Fibroblast of the aortic adventitia (primary cell): Measurements from ENCODE around the gene RCSD1. TPM values are rescaled to one million over a fixed set of nuclear protein-coding genes. Genes with fewer than 3 reads are reported as not detected.

Experiments
- DNase-seq: peaks from one replicate; pipeline ENCODE4 v3.0.0-alpha.2; 2010; ENCODE audit warnings: low read depth
- H3K4me3 ChIP-seq: 2 replicates; pipeline ENCODE4 v1.5.1; 2011; ENCODE audit warnings: low read depth, mild to moderate bottlenecking, control low read depth, low read length, moderate library complexity
- total RNA-seq: library from RNA; depleted of rRNA; stranded (reverse); fragments of >200 nt; gene quantifications from 2 replicates; pipeline ENCODE4 v1.2.3, GENCODE V29; 2012; ENCODE audit warnings: low replicate concordance
- TF ChIP-seq, protein P1 (sequence below): IDR thresholded peaks from 2 replicates; pipeline ENCODE4 v1.5.1; 2011; ENCODE audit warnings: mild to moderate bottlenecking, low read length, control low read depth, inconsistent platforms; ENCODE audit not compliant: insufficient read depth

Gene RCSD1
- total RNA-seq, 1 donor = not detected

GRCh38 chr1:167666416-167666815, 36.4 kb downstream of the RCSD1 start:
- peak; percentile 73 for DNase-seq
- TF ChIP-seq, protein P1, sequence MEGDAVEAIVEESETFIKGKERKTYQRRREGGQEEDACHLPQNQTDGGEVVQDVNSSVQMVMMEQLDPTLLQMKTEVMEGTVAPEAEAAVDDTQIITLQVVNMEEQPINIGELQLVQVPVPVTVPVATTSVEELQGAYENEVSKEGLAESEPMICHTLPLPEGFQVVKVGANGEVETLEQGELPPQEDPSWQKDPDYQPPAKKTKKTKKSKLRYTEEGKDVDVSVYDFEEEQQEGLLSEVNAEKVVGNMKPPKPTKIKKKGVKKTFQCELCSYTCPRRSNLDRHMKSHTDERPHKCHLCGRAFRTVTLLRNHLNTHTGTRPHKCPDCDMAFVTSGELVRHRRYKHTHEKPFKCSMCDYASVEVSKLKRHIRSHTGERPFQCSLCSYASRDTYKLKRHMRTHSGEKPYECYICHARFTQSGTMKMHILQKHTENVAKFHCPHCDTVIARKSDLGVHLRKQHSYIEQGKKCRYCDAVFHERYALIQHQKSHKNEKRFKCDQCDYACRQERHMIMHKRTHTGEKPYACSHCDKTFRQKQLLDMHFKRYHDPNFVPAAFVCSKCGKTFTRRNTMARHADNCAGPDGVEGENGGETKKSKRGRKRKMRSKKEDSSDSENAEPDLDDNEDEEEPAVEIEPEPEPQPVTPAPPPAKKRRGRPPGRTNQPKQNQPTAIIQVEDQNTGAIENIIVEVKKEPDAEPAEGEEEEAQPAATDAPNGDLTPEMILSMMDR = no peak
- H3K4me3 ChIP-seq = no peak overlapping the region

DNA sequence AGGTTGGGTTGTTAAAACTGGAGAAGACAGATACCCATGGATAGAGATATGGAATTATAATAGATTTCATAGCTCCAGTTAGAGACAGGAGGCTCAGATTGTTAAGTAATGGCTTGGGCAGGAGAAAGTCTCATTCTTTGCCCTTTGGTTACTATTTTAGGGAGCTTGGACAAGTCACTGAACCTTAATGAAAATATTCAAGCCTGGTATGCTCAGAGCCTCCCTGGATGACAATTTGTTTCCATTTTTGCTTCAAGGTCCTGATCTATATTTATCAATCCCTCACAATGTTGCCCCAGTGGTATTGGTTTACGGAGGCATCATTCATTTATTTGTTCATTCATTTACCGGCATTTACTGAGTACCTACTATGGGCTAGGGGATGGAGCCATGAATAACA, 37.5 kb downstream of the RCSD1 start:
- DNase-seq = no peak
- no peak overlapping the region for H3K4me3 ChIP-seq
- TF ChIP-seq, protein P1 = no peak

DNA sequence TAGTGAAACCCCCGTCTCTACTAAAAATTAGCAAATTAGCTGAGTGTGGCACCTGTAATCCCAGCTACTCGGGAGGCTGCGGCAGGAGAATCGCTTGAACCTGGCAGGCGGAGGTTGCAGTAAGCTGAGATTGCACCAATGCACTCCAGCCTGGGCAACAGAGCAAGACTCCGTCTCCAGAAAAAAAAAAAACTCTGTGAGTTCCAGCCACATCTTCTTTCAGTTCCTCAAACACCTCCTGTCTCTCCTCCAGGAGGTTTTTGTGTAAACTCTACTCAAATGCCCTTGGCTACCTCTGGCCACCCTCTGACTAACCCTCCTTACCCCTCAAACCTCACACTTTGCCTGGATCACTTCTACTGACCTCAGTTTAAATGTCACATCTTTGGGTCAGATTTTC, 38.1 kb downstream of the RCSD1 start:
- no peak overlapping the region for H3K4me3 ChIP-seq
- DNase-seq = no peak
- TF ChIP-seq, protein P1 = no peak

DNA sequence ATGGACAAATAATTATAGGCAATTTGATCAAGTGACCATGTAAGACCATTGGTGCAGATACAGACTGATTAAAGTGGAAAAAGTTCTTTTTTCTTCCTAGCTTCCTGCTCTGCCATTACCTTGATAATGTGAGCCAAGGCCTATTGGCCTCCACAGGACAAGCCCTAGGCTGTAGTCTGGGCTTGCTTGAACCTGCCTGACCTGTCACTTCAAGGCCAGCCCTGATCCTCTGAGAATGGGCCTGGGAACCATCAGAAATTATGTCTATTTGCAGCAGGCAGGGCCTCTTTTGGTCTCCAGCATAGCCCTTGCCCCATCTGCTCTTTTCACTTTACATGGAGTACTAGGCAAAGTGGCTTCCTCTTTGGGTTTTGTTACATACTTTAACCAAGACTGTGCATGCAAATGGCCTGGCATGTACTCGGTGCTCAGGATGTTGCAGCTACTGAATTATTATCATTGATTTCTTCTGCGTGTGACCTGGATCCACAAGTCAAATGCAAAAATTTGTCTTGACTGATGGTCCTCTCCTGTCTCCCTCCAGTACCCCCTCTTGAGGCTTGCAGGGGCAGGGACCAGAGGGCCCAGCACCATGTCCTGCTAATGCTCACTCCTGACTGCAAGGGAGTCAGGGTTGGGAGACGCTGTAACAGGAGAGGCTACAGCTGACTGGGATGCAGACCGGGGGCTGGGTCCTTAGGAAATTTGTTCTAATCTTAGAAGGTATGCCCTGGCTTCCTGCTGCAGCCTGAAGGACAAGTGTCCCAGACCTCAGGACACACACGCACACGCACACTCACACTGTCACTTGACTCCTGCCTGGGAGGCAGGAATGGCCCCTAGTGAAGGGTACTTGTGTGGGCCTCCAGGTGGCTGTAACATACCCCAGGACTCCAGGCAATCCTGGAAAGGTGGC, 39.4 kb downstream of the RCSD1 start:
- no peak overlapping the region for H3K4me3 ChIP-seq
- TF ChIP-seq, protein P1 = no peak
- DNase-seq = no peak

DNA sequence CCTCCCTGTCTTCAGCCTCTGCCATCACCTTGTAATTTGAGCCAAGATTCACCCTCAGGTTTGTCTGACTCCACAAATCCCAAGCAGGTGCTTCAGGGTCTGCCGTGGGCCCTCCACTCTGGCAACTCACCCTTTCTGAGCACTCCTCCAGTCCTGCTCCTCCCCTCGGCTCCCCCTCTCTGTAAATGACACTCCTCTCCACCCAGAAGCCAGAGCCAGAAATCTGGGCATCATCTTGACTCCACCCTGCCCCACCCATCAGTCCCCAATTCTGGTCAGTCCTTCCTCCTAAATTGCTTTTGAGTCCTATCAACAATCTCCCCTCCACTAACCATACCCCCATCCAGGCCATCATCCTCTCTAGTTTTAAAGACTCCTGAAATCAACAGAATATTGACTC, 40.5 kb downstream of the RCSD1 start:
- TF ChIP-seq, protein P1 = no peak

DNA sequence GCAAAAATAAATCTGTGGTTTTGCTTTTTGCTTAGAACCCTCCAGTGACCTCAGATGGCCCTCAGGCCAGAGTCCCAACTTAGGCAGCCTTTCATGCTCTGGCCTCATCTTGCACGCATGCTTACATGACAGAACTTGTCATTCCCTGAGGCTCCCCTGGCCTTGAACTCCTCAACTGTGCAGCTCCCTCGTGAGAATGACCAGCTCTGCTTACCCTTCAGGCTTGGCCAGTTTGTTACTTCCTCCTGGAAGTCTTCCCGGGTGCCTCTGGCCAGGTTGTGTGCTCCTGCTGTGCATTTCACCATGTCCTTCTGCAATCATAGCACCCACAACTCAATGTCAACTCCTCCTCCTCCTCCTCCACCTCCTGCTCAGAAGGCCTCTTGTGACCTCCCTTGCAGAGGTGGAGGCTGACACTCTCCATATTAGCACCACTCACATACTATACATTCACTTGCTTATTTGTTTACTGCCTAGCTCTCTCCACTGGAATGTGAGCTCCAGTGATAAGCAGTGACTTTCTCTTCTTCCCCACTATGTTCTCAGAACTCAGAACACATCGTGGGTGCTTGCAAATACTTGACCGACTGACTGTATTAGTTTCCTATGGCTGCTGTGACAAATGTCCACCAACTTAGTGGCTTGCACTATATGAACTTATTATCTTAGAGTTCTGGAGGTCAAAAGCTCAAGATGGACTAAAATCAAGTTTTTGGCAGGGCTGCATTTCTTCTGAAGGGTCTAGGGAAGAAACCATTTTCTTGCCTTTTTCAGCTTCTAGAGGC, 41.9 kb downstream of the RCSD1 start:
- DNase-seq = no peak
- TF ChIP-seq, protein P1 = no peak
- no peak overlapping the region for H3K4me3 ChIP-seq

More for the DNA sequence above, 40.5 kb downstream of the RCSD1 start:
- DNase-seq = no peak
- no peak overlapping the region for H3K4me3 ChIP-seq
